ENCODE data around the gene MOCOS.

- TF ChIP-seq, protein P1, sequence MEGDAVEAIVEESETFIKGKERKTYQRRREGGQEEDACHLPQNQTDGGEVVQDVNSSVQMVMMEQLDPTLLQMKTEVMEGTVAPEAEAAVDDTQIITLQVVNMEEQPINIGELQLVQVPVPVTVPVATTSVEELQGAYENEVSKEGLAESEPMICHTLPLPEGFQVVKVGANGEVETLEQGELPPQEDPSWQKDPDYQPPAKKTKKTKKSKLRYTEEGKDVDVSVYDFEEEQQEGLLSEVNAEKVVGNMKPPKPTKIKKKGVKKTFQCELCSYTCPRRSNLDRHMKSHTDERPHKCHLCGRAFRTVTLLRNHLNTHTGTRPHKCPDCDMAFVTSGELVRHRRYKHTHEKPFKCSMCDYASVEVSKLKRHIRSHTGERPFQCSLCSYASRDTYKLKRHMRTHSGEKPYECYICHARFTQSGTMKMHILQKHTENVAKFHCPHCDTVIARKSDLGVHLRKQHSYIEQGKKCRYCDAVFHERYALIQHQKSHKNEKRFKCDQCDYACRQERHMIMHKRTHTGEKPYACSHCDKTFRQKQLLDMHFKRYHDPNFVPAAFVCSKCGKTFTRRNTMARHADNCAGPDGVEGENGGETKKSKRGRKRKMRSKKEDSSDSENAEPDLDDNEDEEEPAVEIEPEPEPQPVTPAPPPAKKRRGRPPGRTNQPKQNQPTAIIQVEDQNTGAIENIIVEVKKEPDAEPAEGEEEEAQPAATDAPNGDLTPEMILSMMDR (conservative IDR thresholded peaks at IDR 0.05; ENCODE audit: low read length), result no peak
- TF ChIP-seq EZH2phosphoT487 (IDR thresholded peaks at IDR 0.05; ENCODE audit: borderline replicate concordance, low read depth, low read length), result no peak
These were observed 33.5 kb upstream of the MOCOS start for GRCh38 chr18:36153771-36154170.
